Right lobe of liver (tissue), 4 donors: ENCODE measurements around the gene ZNF107.

ENCODE experiments used
- CTCF ChIP-seq, 4 donors: fragments of 200-600 bp in 3 of 4; fragments of 450-650 bp in 1 of 4; IDR thresholded peaks; one replicate each; pipeline versions ENCODE4 v1.5.1 to v1.8.0; 2016 to 2022; ENCODE audit warnings: antibody characterized with exemption in 4 of 4, mild to moderate bottlenecking in 2 of 4
- POLR2A ChIP-seq: fragments of 450-650 bp; IDR thresholded peaks from one replicate; pipeline ENCODE4 v1.6.1; 2017; ENCODE audit warnings: antibody characterized with exemption, mild to moderate bottlenecking
- donor health status: DM: no; HTN: no; CAD: no.
- donor health status: DM: no; HTN: no; CAD: no.
- donor health status: DM: no; HTN: yes; CAD: no.

- TF ChIP-seq CTCF (IDR thresholded peaks at IDR 0.05) (no peak), POLR2A (no peak)
These were observed 78.7 kb downstream of the ZNF107 start for GRCh38 chr7:64744680-64745079.
